ENCODE measurements around the gene HIVEP3. TPM values are rescaled to one million over a fixed set of nuclear protein-coding genes. Genes with fewer than 3 reads are reported as not detected.

The HIVEP3 gene
- total RNA-seq, 4 donors from 2014 or later: 4.2 to 6.5 (median 4.7) TPM

DNA sequence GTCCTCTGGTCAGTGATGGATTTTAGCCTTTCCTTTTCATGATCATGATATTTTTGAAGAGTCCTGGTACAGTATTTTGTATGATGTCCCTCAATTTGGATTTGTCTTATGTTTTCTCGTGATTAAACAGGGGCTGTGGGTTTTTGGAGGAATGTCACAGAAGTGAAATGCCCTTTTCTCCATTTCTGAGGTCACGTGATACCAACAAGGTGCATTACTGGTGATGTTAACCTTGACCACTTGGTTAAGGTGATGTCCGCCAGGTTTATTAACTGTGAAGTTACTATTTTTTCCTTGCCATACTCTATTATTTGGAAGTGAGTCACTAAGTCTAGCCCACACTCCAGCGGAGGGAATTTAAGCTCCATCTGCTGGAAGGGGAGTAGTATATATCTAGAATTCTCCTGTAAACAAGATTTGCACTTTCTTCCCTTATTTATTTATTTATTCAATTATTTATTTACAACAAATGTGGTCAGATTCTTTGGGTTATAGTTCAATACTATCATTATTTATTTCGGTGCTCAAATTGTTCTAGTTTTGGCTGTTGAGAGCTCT lies 123.4 kb downstream of the HIVEP3 start:
- H3K36me3 ChIP-seq: no peaks in the 10 kb centered on the region
- TF ChIP-seq EP300 (IDR thresholded peaks at IDR 0.05) (no peak), CTCF (IDR thresholded peaks at IDR 0.05) (peak in 1 of 5 experiments; percentile 36), POLR2A (IDR thresholded peaks at IDR 0.05) (no peak)
- DNase-seq (ENCODE audit: low spot score in 2 of 2): no peak
- H3K27ac ChIP-seq: no peak overlapping the region
- H3K4me3 ChIP-seq: no peak overlapping the region
- H3K9me3 ChIP-seq: no peaks in the 10 kb centered on the region
- H3K27me3 ChIP-seq: no peaks in the 10 kb centered on the region
- H3K4me1 ChIP-seq: peaks cover 0 to 13% (median 1%) of the 10 kb centered on the region in 4 donors
- WGBS, 2 donors: 77 to 83% methylated on average over 5 of the region's 5 CpGs

- Histone ChIP-seq H3K36me3 (no peaks in the 10 kb centered on the region), H3K27me3 (no peaks in the 10 kb centered on the region), H3K9me3 (no peaks in the 10 kb centered on the region), H3K4me1 (peaks cover 0 to 8% (median 0%) of the 10 kb centered on the region in 4 donors), H3K27ac (no peak overlapping the region), H3K4me3 (no peak overlapping the region)
- TF ChIP-seq EP300 (IDR thresholded peaks at IDR 0.05): no peak
- TF ChIP-seq POLR2A (IDR thresholded peaks at IDR 0.05): no peak
- TF ChIP-seq CTCF (IDR thresholded peaks at IDR 0.05): no peak
- 83 to 91% methylated on average over 5 of the region's 5 CpGs for WGBS, 2 donors
- DNase-seq (ENCODE audit: low spot score in 2 of 2): no peak
These were observed 124.7 kb downstream of the HIVEP3 start for GRCh38 chr1:41794031-41794430.

- no peak for DNase-seq (ENCODE audit: low spot score in 2 of 2)
- TF ChIP-seq POLR2A (IDR thresholded peaks at IDR 0.05) (no peak), CTCF (IDR thresholded peaks at IDR 0.05) (no peak), EP300 (IDR thresholded peaks at IDR 0.05) (no peak)
- H3K36me3 ChIP-seq: no peaks in the 10 kb centered on the region
- no peak overlapping the region for H3K27ac ChIP-seq
- H3K4me1 ChIP-seq: peaks cover 0 to 5% (median 0%) of the 10 kb centered on the region in 4 donors
- no peak overlapping the region for H3K4me3 ChIP-seq
- H3K27me3 ChIP-seq: no peaks in the 10 kb centered on the region
- H3K9me3 ChIP-seq: no peaks in the 10 kb centered on the region
These were observed 126.3 kb downstream of the HIVEP3 start for GRCh38 chr1:41792485-41792770.

- 80 to 91% methylated on average over 5 of the region's 5 CpGs for WGBS, 2 donors
These were observed 126.8 kb downstream of the HIVEP3 start for GRCh38 chr1:41791667-41792484.

More at GRCh38 chr1:41791667-41792484, 126.8 kb downstream of the HIVEP3 start:
- H3K9me3 ChIP-seq: no peaks in the 10 kb centered on the region
- H3K4me3 ChIP-seq: no peak overlapping the region
- no peaks in the 10 kb centered on the region for H3K36me3 ChIP-seq
- no peak overlapping the region for H3K27ac ChIP-seq
- no peak for DNase-seq (ENCODE audit: low spot score in 2 of 2)
- H3K4me1 ChIP-seq: no peaks in the 10 kb centered on the region
- no peak for TF ChIP-seq CTCF (IDR thresholded peaks at IDR 0.05)
- no peak for TF ChIP-seq EP300 (IDR thresholded peaks at IDR 0.05)
- TF ChIP-seq POLR2A (IDR thresholded peaks at IDR 0.05): no peak
- no peaks in the 10 kb centered on the region for H3K27me3 ChIP-seq

All from tibial nerve (tissue), 4 donors.